SK-N-DZ (cell line): ENCODE results near the gene GLRB. TPM values are rescaled to one million over a fixed set of nuclear protein-coding genes. Genes with fewer than 3 reads are reported as not detected.
A peak's percentile ranks its signal among the peaks of the same experiment; 100 is the strongest.
"Not testable (repeated sequence)": the region's sequence is repeated elsewhere in the genome, so short reads cannot be mapped to it uniquely, and the experiment has no call there.

Source experiments
- DNase-seq: peaks from one replicate; pipeline ENCODE4 v3.0.0-alpha.2; 2015; ENCODE audit warnings: low spot score
- polyA plus RNA-seq, 2 experiments: library from polyadenylated mRNA; depleted of rRNA; stranded (reverse); fragments of >200 nt; gene quantifications; 2 replicates each; pipeline ENCODE4 v1.2.3, GENCODE V29; 2014

Gene GLRB
- polyA plus RNA-seq (2014; cell fraction: cytosol; rRNA removed): 0.46 and 1.1 TPM in 2 replicates
- polyA plus RNA-seq (2014; cell fraction: nucleus; rRNA removed): 2.7 and 3.4 TPM in 2 replicates

DNA sequence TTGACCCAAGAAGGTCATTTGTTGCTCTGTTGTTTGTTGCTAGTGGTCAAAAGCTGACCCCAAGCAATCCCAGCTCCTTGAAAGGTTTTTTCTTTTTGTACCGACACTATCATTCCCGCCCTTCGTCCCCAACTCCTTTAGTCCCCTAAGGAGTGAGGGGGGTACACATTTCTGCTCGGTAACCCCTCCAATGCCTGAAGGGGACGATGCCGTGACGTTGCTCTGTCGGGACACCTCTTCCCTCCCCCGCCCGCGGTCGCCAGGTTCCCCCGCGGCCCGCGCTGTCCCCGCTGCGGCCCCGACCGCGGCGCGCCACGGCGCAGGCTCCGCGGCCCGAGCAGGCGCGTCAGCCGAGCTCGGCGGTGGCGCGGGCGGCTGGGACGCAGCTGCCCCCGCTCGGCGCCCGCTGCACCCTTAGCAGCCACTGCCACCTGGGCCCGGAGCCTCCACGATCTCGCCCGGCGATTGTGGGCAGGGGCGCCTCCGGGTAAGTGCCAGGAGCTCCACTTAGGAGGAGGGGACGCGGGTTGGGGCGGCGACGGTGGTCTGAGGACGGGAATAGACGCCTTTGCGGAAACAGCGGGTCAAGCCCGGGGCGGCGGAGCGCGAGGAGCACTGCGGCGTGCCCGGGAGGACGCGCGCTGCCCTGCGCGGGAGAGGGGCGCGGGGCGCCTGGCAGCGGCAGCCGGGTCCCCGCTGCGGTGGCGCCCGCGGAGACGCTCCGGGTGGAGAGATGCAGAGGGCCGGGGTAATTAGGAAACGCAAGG, at the start of gene GLRB:
Gene GLRB (plus strand): TSS at position 340 of the 767 bp plus-strand sequence. CDS start 1,875 bp downstream, outside the sequence.
- DNase-seq: peak; percentile 3

GRCh38 chr4:157035471-157035870, 40.5 kb upstream of the GLRB start:
- DNase-seq: no peak

DNA sequence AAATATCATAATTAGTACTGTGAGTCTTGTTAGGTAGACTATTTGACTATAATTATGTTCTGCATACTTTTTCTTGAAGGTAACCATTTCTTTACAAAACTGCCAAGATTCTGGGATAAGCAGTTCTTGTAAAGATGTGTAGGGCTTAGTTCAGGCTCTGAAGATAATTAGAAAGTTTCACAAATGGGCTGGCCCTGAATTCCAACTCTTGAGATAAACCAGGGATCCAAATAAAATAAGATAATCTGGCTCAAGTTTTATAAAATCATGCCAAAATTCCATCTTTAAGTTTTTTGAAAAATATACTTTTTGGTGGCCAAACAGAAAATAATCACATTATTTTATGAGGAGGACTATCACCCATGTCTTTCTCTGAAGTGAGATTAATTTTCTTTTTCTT, 35.5 kb upstream of the GLRB start:
- no peak for DNase-seq

DNA sequence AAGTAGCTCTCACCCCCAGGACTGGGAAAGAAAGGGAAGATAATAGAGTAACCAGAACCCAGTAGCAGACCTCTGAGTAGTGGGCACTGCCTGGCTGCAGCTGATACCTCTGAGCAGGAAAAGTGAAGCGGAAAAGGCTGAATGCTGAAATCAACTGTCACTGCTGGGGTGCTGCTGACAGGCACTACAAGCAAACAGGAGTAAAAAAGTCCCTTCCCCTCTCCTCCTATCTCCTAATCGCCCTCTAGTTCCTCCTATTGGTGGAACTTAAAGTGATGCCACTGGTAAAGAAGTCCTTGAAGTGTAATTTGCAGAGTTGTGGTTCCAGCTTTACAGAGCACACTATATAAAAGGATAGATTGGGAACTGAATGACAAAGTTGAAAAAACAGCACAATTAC, 32.8 kb upstream of the GLRB start:
- DNase-seq: no peak

- peak; percentile 37 for DNase-seq
Measured at GRCh38 chr4:157045507-157046127, 30.3 kb upstream of the GLRB start.

DNA sequence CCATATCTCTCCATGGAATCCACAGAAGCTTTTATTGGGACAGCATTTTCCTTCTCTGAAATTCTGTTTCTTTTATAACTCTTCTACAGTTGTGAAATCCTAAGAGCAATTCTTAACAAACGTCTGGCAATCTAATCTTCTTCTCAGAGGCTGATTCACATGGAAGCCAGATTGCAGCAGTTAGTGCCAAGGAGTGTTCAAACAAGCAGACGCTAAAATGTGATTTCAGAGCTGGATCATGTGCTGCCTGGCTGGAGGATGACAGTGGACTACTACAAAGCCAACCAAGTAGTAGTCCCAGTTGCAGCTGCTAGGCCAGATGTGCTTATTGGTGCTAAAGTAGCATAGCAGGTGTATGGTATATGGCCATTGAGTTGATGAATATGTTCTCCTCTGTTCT, 27.7 kb upstream of the GLRB start:
- no peak for DNase-seq

DNA sequence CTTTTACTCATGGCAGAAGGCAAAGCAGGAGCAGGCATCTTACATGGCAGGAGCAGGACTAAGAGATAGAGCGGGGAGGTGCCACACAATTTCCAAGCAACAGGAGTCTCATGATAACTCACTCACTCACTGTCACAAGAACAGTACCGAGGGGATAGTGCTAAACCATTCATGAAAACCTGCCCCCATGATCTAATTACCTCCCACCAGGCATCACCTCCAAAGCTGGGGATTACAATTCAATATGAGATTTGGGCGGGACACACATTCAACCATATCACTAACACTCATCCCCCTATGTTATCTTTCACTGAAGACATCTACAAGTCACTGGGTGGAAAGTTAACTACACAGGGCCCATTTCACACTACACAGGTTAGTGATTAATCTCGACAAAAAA, 25.4 kb upstream of the GLRB start:
- no peak for DNase-seq

- peak; percentile 5 for DNase-seq
Measured at GRCh38 chr4:157052429-157053040, 23.4 kb upstream of the GLRB start.

GRCh38 chr4:157057218-157057617, 18.7 kb upstream of the GLRB start:
- DNase-seq: no peak

GRCh38 chr4:157058899-157059298, 17.1 kb upstream of the GLRB start:
- DNase-seq: not testable (repeated sequence)

DNA sequence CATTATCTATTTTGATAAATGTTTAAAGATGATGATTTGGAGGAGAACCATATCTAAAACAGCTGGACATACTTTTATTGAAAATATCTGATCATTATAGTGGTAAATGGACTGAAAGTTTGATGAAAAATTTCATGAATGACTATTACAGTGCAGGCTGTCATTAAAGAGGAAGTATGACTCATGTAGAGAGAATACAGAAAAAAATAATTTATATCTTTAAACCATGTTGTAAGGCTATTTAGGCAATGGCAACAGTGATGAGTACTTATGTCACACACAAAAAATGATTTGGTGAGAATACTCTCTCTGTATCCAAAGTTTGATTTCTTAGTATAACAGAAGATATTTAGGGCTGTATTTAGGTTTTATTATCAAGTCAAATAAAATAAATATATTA, 3.9 kb upstream of the GLRB start:
- DNase-seq: no peak

DNA sequence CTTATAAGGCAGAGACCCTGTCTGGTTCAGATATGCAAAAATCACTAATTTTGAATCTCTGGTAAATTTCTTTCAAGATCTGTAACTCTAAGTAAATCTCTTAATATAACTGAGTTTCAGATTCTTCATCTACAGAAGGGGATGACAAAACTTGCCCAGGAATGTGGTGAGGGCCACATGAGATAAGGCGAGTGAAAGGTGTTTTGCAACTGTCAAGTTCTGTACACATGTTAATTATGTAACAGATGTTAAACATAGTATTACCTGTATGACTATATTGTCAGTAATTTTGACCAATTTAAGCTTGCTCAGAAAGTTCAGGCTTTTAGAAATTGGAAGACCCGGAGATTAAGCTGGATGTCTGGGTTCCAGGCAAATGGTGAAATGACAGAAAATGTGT, 549 bp upstream of the GLRB start:
- no peak for DNase-seq

DNA sequence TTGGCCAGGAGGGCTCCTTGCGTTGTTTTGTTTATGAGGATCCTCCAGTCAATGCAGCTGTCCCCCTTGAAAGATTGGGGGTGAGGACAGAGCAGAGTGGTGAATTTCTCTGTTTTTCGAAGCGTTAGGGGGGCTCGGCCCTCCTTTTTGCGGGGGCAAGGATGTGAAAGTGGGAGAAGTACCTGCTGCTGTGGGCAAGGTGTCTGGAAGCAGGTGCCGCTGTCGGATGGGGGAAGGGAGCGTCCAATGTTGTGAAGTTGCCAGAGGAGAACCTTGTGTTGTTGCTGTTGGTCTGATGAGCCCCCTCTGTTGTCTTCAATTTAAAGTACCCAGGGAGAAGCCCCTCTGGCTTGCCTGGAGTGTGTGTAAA, 613 bp downstream of the GLRB start:
- DNase-seq: peak; percentile 0

DNA sequence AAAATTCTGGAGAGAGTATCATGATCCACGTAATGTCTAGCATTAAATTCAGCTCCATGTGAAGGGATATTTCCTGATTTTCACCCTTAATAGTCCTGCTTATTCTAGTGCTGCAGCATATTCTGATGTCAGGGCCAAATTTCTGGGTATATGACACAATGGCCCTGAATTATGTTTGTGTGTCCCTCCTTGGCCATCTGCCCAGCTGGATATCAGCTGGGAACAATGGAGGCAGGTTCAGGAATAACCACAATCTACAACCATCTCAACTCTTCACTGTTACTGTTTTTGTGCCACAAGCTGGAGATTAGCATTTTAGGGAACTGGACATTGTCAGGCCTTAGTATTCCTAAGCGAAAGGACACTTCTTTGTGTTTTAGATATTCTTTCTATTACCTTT, 3.5 kb downstream of the GLRB start:
- no peak for DNase-seq

- DNase-seq: no peak
Measured at GRCh38 chr4:157080605-157081004, 4.7 kb downstream of the GLRB start.

DNA sequence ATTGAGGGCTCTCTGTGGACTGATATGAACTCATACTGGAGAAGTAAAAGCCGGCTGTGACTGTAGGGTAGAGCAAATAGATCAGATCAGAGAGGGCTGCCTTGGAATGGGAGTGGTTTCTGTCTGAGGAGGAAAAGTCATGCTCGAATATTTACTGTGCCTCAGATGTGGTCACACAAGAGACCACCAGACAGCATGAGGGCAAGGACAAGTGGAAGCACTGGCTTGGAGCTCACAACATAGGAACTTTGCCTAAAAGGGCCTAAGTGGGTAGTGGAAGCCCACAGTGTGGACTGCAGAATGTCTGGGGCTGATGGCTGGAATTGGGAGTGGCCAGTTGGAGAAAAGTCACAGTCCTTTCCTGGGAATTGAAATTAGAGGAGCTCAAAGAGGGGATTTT, 19.8 kb downstream of the GLRB start:
- DNase-seq: no peak

DNA sequence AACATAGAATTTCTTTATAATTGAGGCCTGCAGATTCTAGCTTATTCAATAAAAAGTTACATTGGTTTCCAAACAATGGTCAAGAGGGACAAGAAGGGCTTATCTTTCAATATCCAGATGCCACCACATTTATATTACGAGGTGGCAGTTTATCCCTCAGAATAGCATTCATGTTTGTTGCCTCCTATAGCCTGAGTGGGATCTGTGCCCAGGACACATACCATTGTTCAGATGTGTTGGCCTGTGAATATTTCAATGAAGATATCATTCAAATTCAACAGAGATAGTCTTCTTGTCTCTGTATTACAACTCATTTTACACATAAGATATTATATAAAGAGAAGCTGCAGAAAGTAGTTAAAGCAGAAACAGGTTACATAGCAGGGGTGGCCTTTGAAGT, 20.5 kb downstream of the GLRB start:
- DNase-seq: no peak

DNA sequence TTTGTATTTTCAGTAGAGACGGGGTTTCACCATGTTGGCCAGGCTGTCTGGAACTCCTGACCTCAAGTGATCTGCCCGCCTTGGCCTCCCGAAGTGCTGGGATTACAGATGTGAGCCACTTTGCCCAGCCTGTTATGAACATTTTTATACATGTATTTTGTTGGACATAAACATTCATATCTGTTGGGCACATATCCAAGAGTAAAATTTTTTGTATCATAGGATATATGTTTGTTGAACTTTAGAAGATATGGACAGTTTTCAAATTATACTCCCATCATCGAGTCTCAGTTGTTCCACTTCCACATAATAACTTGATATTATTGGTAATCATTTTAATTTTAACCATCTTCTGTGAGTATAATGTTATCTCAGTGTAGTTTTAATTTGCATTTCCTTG, 23.6 kb downstream of the GLRB start:
- no peak for DNase-seq

DNA sequence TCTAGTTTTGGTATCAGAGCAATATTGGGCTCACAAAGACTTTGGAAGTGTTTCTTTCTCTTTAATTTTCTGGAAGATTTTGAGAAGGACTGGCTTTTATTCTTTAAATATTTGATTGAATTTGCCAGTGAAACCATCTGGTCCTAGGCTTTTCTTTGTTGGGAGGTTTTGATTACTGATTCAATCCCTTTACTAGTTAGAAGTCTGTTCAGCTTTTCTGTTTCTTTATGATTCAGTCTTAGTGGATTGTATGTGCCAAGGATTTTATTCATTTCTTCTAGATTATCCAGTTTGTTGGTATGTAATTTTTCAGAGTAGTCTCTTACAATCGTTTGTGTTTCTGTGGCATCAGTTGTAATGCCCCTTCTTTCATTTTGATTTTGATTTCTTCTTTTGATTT, 28.6 kb downstream of the GLRB start:
- DNase-seq: no peak

GRCh38 chr4:157114671-157115070, 38.7 kb downstream of the GLRB start:
- no peak for DNase-seq

- no peak for DNase-seq
Measured at GRCh38 chr4:157115613-157116335, 39.8 kb downstream of the GLRB start.

DNA sequence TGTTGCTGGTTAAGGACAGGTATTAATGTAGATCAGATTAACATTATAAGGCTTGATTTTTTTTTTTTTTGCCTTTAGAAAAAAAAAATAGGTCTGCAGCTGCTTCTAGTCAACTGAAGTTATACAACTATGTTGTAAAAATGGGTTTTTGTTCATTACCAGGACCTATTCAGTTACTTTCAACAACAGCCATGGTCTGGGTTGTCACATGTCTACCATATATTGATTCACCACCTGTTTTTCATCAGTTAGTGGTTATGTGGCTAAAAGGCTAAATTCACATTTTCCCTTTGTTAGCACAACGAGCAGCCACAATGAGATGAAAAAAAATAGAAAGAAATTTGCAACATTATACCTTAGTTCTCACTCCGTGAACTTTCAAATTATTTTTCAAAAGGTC, 45.5 kb downstream of the GLRB start:
- DNase-seq: no peak
